IMR-90 (cell line): ENCODE measurements around the gene NNT. TPM values are rescaled to one million over a fixed set of nuclear protein-coding genes. Genes with fewer than 3 reads are reported as not detected.

Experiments used
- ATAC-seq: fragments of 200-7000 bp; cut with Tn5 transposase; 2 replicates; pipeline ENCODE4 v1.9.1; 2020; ENCODE audit warnings: low read depth, mild to moderate bottlenecking, moderate library complexity
- BruUV-seq: library from RNA; stranded (reverse); fragments of 400-500 nt; replicated peaks from 2 replicates; lab custom pipeline; 2021; lab: Mats Ljungman, UMichigan
- CTCF ChIA-PET: fragments of 300-600 bp; formaldehyde crosslinking; extraction: SDS; loops from one replicate; lab custom pipeline; 2021; ENCODE audit warnings: antibody characterized with exemption; lab: Yijun Ruan, JAX
- POLR2A ChIA-PET: fragments of 300-600 bp; sonication (Branson Sonifier 250); formaldehyde crosslinking; loops from one replicate; lab custom pipeline; 2022; ENCODE audit warnings: antibody characterized with exemption; ENCODE audit not compliant: unreplicated experiment; lab: Charles Lee
- DNase-seq: peaks from one replicate; pipeline ENCODE4 v3.0.0; 2013
- H2AFZ ChIP-seq: replicated peaks from 2 replicates; pipeline ENCODE3; 2013; ENCODE audit warnings: low read length, mild to moderate bottlenecking; ENCODE audit not compliant: poor library complexity
- H2AK5ac ChIP-seq: 2 replicates; pipeline ENCODE4 v1.6.1; 2013; ENCODE audit warnings: low read depth, low read length, inconsistent platforms
- H2AK9ac ChIP-seq: replicated peaks from 2 replicates; pipeline ENCODE3; 2013; ENCODE audit warnings: mild to moderate bottlenecking, low read depth, low read length, moderate library complexity; ENCODE audit not compliant: poor library complexity
- H2BK120ac ChIP-seq: 2 replicates; pipeline ENCODE4 v1.6.1; 2013; ENCODE audit warnings: low read depth, low read length, inconsistent platforms
- H2BK15ac ChIP-seq: 3 replicates; pipeline ENCODE4 v1.6.1; 2013; ENCODE audit warnings: low read depth, low read length, inconsistent platforms
- H2BK20ac ChIP-seq: 2 replicates; pipeline ENCODE4 v1.6.1; 2013; ENCODE audit warnings: low read depth, mild to moderate bottlenecking, inconsistent platforms, low read length, moderate library complexity
- H2BK5ac ChIP-seq: 2 replicates; pipeline ENCODE4 v1.6.1; 2013; ENCODE audit warnings: mild to moderate bottlenecking, low read depth, low read length, inconsistent platforms; ENCODE audit not compliant: poor library complexity, severe bottlenecking
- H3K14ac ChIP-seq: replicated peaks from 2 replicates; pipeline ENCODE4 v1.6.1; 2013; ENCODE audit warnings: low read depth, low read length, inconsistent platforms
- H3K18ac ChIP-seq: 2 replicates; pipeline ENCODE4 v1.6.1; 2013; ENCODE audit warnings: low read depth, low read length, control low read depth
- H3K23ac ChIP-seq: 2 replicates; pipeline ENCODE4 v1.6.1; 2013; ENCODE audit warnings: low read depth, low read length, inconsistent platforms
- H3K27ac ChIP-seq: 2 replicates; pipeline ENCODE4 v1.5.1; 2013; ENCODE audit warnings: mild to moderate bottlenecking, control low read depth, low read length; ENCODE audit not compliant: insufficient read depth
- H3K27me3 ChIP-seq: 2 replicates; pipeline ENCODE4 v1.6.1; 2013; ENCODE audit warnings: low read length; ENCODE audit not compliant: control insufficient read depth, insufficient read depth
- H3K36me3 ChIP-seq: 2 replicates; pipeline ENCODE4 v1.6.1; 2013; ENCODE audit warnings: low read length, mixed read lengths; ENCODE audit not compliant: control insufficient read depth, insufficient read depth
- H3K4ac ChIP-seq: 2 replicates; pipeline ENCODE4 v1.6.1; 2013; ENCODE audit warnings: low read depth, low read length, inconsistent platforms
- H3K4me1 ChIP-seq: 2 replicates; pipeline ENCODE4 v1.6.1; 2013; ENCODE audit warnings: low read length, mixed read lengths; ENCODE audit not compliant: control insufficient read depth, insufficient read depth
- H3K4me2 ChIP-seq: 2 replicates; pipeline ENCODE4 v1.6.1; 2013; ENCODE audit warnings: low read depth, mild to moderate bottlenecking, control low read depth, low read length, moderate library complexity
- H3K4me3 ChIP-seq: 2 replicates; pipeline ENCODE4 v1.5.1; 2013; ENCODE audit warnings: low read depth, mild to moderate bottlenecking, control low read depth, low read length, moderate library complexity; ENCODE audit not compliant: insufficient read depth
- H3K56ac ChIP-seq: 2 replicates; pipeline ENCODE4 v1.6.1; 2013; ENCODE audit warnings: low read length, inconsistent platforms; ENCODE audit not compliant: insufficient read depth; ENCODE audit errors: extremely low read depth
- H3K79me1 ChIP-seq, 2 experiments: 2 replicates each; pipeline ENCODE4 v1.6.1; 2013; ENCODE audit warnings: low read length in 2 of 2, inconsistent platforms in 1 of 2, low read depth in 1 of 2
- H3K9ac ChIP-seq: 2 replicates; pipeline ENCODE4 v1.6.1; 2013; ENCODE audit warnings: low read depth, low read length, control low read depth
- H3K9me1 ChIP-seq: 2 replicates; pipeline ENCODE4 v1.6.1; 2013; ENCODE audit warnings: low read length, inconsistent platforms; ENCODE audit not compliant: insufficient read depth
- H3K9me3 ChIP-seq: 2 replicates; pipeline ENCODE4 v1.6.1; 2013; ENCODE audit warnings: low read length; ENCODE audit not compliant: control insufficient read depth, insufficient read depth
- H4K20me1 ChIP-seq: 2 replicates; pipeline ENCODE4 v1.6.1; 2013; ENCODE audit warnings: low read length, inconsistent platforms; ENCODE audit not compliant: insufficient read depth
- H4K5ac ChIP-seq: 2 replicates; pipeline ENCODE4 v1.6.1; 2013; ENCODE audit warnings: mild to moderate bottlenecking, low read depth, low read length, control low read depth
- H4K8ac ChIP-seq, 2 experiments: 2 replicates each; pipeline ENCODE4 v1.6.1; 2013; ENCODE audit warnings: low read depth in 2 of 2, low read length in 2 of 2, control low read depth in 1 of 2, inconsistent platforms in 1 of 2
- H4K91ac ChIP-seq: 2 replicates; pipeline ENCODE4 v1.6.1; 2013; ENCODE audit warnings: low read depth, low read length, inconsistent platforms; ENCODE audit not compliant: insufficient read depth
- BHLHE40 ChIP-seq: fragments of 150-350 bp; IDR thresholded peaks from 2 replicates; pipeline ENCODE4 v1.6.1; 2016; ENCODE audit warnings: mild to moderate bottlenecking, low read depth, low read length
- CEBPB ChIP-seq: IDR thresholded peaks from 2 replicates; pipeline ENCODE4 v1.6.1; 2012; ENCODE audit warnings: low read depth, low read length, improper control_type of control experiment
- CHD1 ChIP-seq: IDR thresholded peaks from 2 replicates; pipeline ENCODE4 v1.6.1; 2012; ENCODE audit warnings: low read depth, low read length, improper control_type of control experiment
- CTCF ChIP-seq: conservative IDR thresholded peaks from 2 replicates; pipeline ENCODE4 v1.5.1; 2012; ENCODE audit warnings: mild to moderate bottlenecking, low read depth, low read length, improper control_type of control experiment
- ELK1 ChIP-seq: fragments of 150-350 bp; IDR thresholded peaks from 2 replicates; pipeline ENCODE4 v1.6.1; 2016; ENCODE audit warnings: low read depth, mild to moderate bottlenecking, low read length, moderate library complexity, borderline replicate concordance
- FOS ChIP-seq: fragments of 150-350 bp; IDR thresholded peaks from 2 replicates; pipeline ENCODE4 v1.6.1; 2016; ENCODE audit warnings: low read depth, low read length
- MAFK ChIP-seq: IDR thresholded peaks from 2 replicates; pipeline ENCODE4 v1.6.1; 2012; ENCODE audit warnings: low read depth, low read length, improper control_type of control experiment
- MAZ ChIP-seq: IDR thresholded peaks from 2 replicates; pipeline ENCODE4 v1.6.1; 2012; ENCODE audit warnings: low read depth, mild to moderate bottlenecking, low read length, improper control_type of control experiment, moderate library complexity, borderline replicate concordance
- MXI1 ChIP-seq: IDR thresholded peaks from 2 replicates; pipeline ENCODE4 v1.6.1; 2012; ENCODE audit warnings: low read depth, mild to moderate bottlenecking, low read length, moderate library complexity, borderline replicate concordance
- NFE2L2 ChIP-seq: fragments of 150-350 bp; IDR thresholded peaks from 2 replicates; pipeline ENCODE4 v1.6.1; 2016; ENCODE audit warnings: low read depth, mild to moderate bottlenecking, low read length
- POLR2A ChIP-seq: IDR thresholded peaks from 2 replicates; pipeline ENCODE4 v1.6.1; 2012; ENCODE audit warnings: mild to moderate bottlenecking, low read depth, low read length
- RAD21 ChIP-seq: IDR thresholded peaks from 2 replicates; pipeline ENCODE4 v1.6.1; 2012; ENCODE audit warnings: low read length, improper control_type of control experiment
- RCOR1 ChIP-seq: IDR thresholded peaks from 2 replicates; pipeline ENCODE4 v1.6.1; 2012; ENCODE audit warnings: mild to moderate bottlenecking, low read length, improper control_type of control experiment; ENCODE audit not compliant: insufficient replicate concordance
- RFX5 ChIP-seq: IDR thresholded peaks from 2 replicates; pipeline ENCODE4 v1.8.0; 2012; ENCODE audit warnings: low read depth, mild to moderate bottlenecking, low read length, moderate library complexity
- SMC3 ChIP-seq: fragments of 150-350 bp; IDR thresholded peaks from 2 replicates; pipeline ENCODE4 v1.6.1; 2016; ENCODE audit warnings: low read depth, mild to moderate bottlenecking, antibody characterized with exemption, low read length, moderate library complexity
- USF2 ChIP-seq: fragments of 150-350 bp; IDR thresholded peaks from 2 replicates; pipeline ENCODE4 v1.6.1; 2017; ENCODE audit warnings: mild to moderate bottlenecking, antibody characterized with exemption, low read length, low read depth
- WGBS, 2 experiments: methylation state at CpG; one replicate each; pipeline versions ENCODE4 v1.1.5 to v1.1.7; 2013; ENCODE audit warnings: missing lambda C conversion rate in 2 of 2; ENCODE audit not compliant: insufficient read length in 1 of 2; ENCODE audit errors: extremely low coverage in 2 of 2; 5-methylcytosine and 5-hydroxymethylcytosine counted together
- dilution Hi-C: fragments of 300-500 bp; cut with HindIII; formaldehyde crosslinking; loops from one replicate; pipeline ENCODE4 v1.14.3; 2018; ENCODE audit warnings: low sequenced_read_pairs; ENCODE audit not compliant: unreplicated experiment
- in situ Hi-C: fragments of 300-500 bp; cut with MboI; formaldehyde crosslinking; loops from 3 replicates; pipeline ENCODE4 v1.14.3; 2019; ENCODE audit warnings: low sequenced_read_pairs, inconsistent platforms, mixed read lengths
- intact Hi-C: fragments of 100-400 bp; cut with micrococcal nuclease; formaldehyde crosslinking; loops from 2 replicates; pipeline ENCODE4 v1.10.0; 2022
- polyA plus RNA-seq, 3 experiments: library from polyadenylated mRNA; depleted of rRNA; stranded (reverse); fragments of >200 nt; gene quantifications; 2 replicates each; pipeline ENCODE4 v1.2.3, GENCODE V29; 2012; ENCODE audit warnings: low replicate concordance in 1 of 3
- total RNA-seq: library from RNA; depleted of rRNA; stranded (reverse); fragments of >200 nt; gene quantifications from 2 replicates; pipeline ENCODE4 v1.2.3, GENCODE V29; 2012

The NNT gene
- total and polyA plus RNA-seq, 2 of the 4 experiments (the other 2 are of a cell fraction), result 23.1 to 57.2 TPM

- Histone ChIP-seq H2AFZ (no peak overlapping the region), H2BK15ac (no peak overlapping the region), H2AK5ac (no peak overlapping the region), H2BK20ac (no peak overlapping the region), H3K79me1 (peaks cover 0 to 9% of the 10 kb centered on the region in 2 experiments; a peak in 1 of 4 replicates), H3K9me3 (no peaks in the 10 kb centered on the region), H3K9me1 (peaks cover 3% of the 10 kb centered on the region; the same call in 1 of the 2 replicates), H4K5ac (no peak overlapping the region), H3K14ac (no peak overlapping the region), H4K8ac (no peak overlapping the region), H4K20me1 (no peaks in the 10 kb centered on the region), H3K4me1 (0 out of 2 replicates have a peak, but pooled peaks cover 2% of the 10 kb centered on the region), H3K23ac (no peak overlapping the region), H2BK5ac (no peak overlapping the region), H3K27ac (no peak overlapping the region), H3K18ac (no peak overlapping the region), H3K27me3 (no peaks in the 10 kb centered on the region), H3K9ac (no peak overlapping the region), H3K4me2 (no peak overlapping the region), H2AK9ac (no peak overlapping the region), H3K4me3 (no peak overlapping the region), H3K56ac (no peak overlapping the region), H3K4ac (no peak overlapping the region), H4K91ac (no peak overlapping the region), H3K36me3 (peaks cover 5% of the 10 kb centered on the region; the same call in 1 of the 2 replicates), H2BK120ac (no peak overlapping the region)
- ATAC-seq (no peak), DNase-seq (no peak)
- POLR2A ChIA-PET, result no interaction called here
- BruUV-seq, result no TSS peak
- intact Hi-C loops (no loop called here), in situ Hi-C loops (no loop called here), dilution Hi-C loops (no loop called here)
- TF ChIP-seq ELK1, result no peak
- no peak for TF ChIP-seq FOS
- no peak for TF ChIP-seq CEBPB
- TF ChIP-seq MXI1, result no peak
- no peak for TF ChIP-seq MAZ
- TF ChIP-seq USF2, result no peak
- TF ChIP-seq POLR2A, result no peak
- TF ChIP-seq BHLHE40, result no peak
- no peak for TF ChIP-seq RAD21
- no peak for TF ChIP-seq NFE2L2
- TF ChIP-seq RFX5, result no peak
- TF ChIP-seq CTCF, result no peak
- TF ChIP-seq RCOR1, result no peak
- no peak for TF ChIP-seq SMC3
- TF ChIP-seq MAFK, result no peak
- no peak for TF ChIP-seq CHD1
- CTCF ChIA-PET, result interaction anchor here (0.9 kb wide), 1 partner anchor 54 kb away, joined by 3 read pairs; no protein-coding TSS in a partner anchor
- WGBS, 2 experiments, result 100% methylated on average over 1 of the region's 3 CpGs; no CpG with 5 or more reads in 1 of the 2 experiments
These were observed 72.4 kb downstream of the NNT start for GRCh38 chr5:43675357-43675756.
